Progenitor cell of endocrine pancreas (in vitro differentiated cells): ENCODE data around the gene TEX261. TPM values are rescaled to one million over a fixed set of nuclear protein-coding genes. Genes with fewer than 3 reads are reported as not detected.

ENCODE experiments used
- DNase-seq: peaks from one replicate; pipeline ENCODE4 v3.0.0; 2021; ENCODE audit warnings: low spot score; ENCODE audit not compliant: unreplicated experiment
- H3K27ac Mint-ChIP-seq: 2 replicates; pipeline ENCODE4 v1.8.0; 2021; ENCODE audit warnings: mild to moderate bottlenecking, moderate library complexity, mixed read lengths
- H3K27me3 Mint-ChIP-seq: 2 replicates; pipeline ENCODE4 v1.8.0; 2021; ENCODE audit warnings: mixed read lengths
- H3K36me3 Mint-ChIP-seq: 2 replicates; pipeline ENCODE4 v1.8.0; 2022; ENCODE audit warnings: mixed read lengths; ENCODE audit not compliant: insufficient read depth
- H3K4me1 Mint-ChIP-seq: 2 replicates; pipeline ENCODE4 v1.8.0; 2021; ENCODE audit warnings: low read depth, mixed read lengths
- H3K4me3 Mint-ChIP-seq: 2 replicates; pipeline ENCODE4 v1.8.0; 2021; ENCODE audit warnings: low read depth, mild to moderate bottlenecking, moderate library complexity, mixed read lengths
- H3K9me3 Mint-ChIP-seq: 2 replicates; pipeline ENCODE4 v1.8.0; 2021; ENCODE audit warnings: low read depth, mixed read lengths
- CTCF ChIP-seq: fragments of 200-600 bp; sonication (generic); IDR thresholded peaks from one replicate; pipeline ENCODE4 v1.5.0; 2021; ENCODE audit warnings: antibody characterized with exemption, mild to moderate bottlenecking; ENCODE audit not compliant: unreplicated experiment
- total RNA-seq: library from RNA; stranded (reverse); gene quantifications from 2 replicates; pipeline ENCODE4 v1.2.1, GENCODE V29; 2021

Gene TEX261
- total RNA-seq, 1 donor from 2014 or later: 36.9 TPM

- no peak for TF ChIP-seq CTCF
- peak overlapping the region; percentile 86 for H3K4me3 Mint-ChIP-seq
- H3K9me3 Mint-ChIP-seq: no peaks in the 10 kb centered on the region
- DNase-seq: no peak
- H3K27ac Mint-ChIP-seq: peak overlapping the region; percentile 94
- peaks cover 4% of the 10 kb centered on the region for H3K27me3 Mint-ChIP-seq
- H3K4me1 Mint-ChIP-seq: peaks cover 14% of the 10 kb centered on the region
- H3K36me3 Mint-ChIP-seq: peaks cover 2% of the 10 kb centered on the region
These were observed 519 bp downstream of the TEX261 start for GRCh38 chr2:70994009-70994698.

- Mint-ChIP-seq H3K4me3 (peak overlapping the region; percentile 86), H3K4me1 (peaks cover 14% of the 10 kb centered on the region), H3K27ac (no peak overlapping the region), H3K9me3 (no peaks in the 10 kb centered on the region), H3K27me3 (no peaks in the 10 kb centered on the region), H3K36me3 (peaks cover 4% of the 10 kb centered on the region)
- no peak for DNase-seq
- TF ChIP-seq CTCF: no peak
These were observed 1.5 kb downstream of the TEX261 start for GRCh38 chr2:70992945-70993853.

- Mint-ChIP-seq H3K9me3 (no peaks in the 10 kb centered on the region), H3K36me3 (peaks cover 6% of the 10 kb centered on the region), H3K27me3 (no peaks in the 10 kb centered on the region), H3K27ac (no peak overlapping the region), H3K4me3 (peak overlapping the region; percentile 37), H3K4me1 (peaks cover 14% of the 10 kb centered on the region)
- TF ChIP-seq CTCF: no peak
- no peak for DNase-seq
These were observed 2.9 kb downstream of the TEX261 start for GRCh38 chr2:70991742-70992141.

GRCh38 chr2:70991142-70991541 is 3.5 kb downstream of the TEX261 start:
- DNase-seq: no peak
- H3K36me3 Mint-ChIP-seq: peaks cover 11% of the 10 kb centered on the region
- H3K9me3 Mint-ChIP-seq: no peaks in the 10 kb centered on the region
- no peak overlapping the region for H3K27ac Mint-ChIP-seq
- H3K27me3 Mint-ChIP-seq: no peaks in the 10 kb centered on the region
- H3K4me1 Mint-ChIP-seq: peaks cover 14% of the 10 kb centered on the region
- no peak overlapping the region for H3K4me3 Mint-ChIP-seq
- TF ChIP-seq CTCF: no peak

- Mint-ChIP-seq H3K9me3 (no peaks in the 10 kb centered on the region), H3K4me1 (peaks cover 13% of the 10 kb centered on the region), H3K36me3 (peaks cover 14% of the 10 kb centered on the region), H3K27ac (no peak overlapping the region), H3K27me3 (no peaks in the 10 kb centered on the region), H3K4me3 (no peak overlapping the region)
- TF ChIP-seq CTCF: no peak
- no peak for DNase-seq
These were observed 4.5 kb downstream of the TEX261 start for GRCh38 chr2:70990216-70990615.
